GM18873 (cell line): Measurements from ENCODE around the gene ERMP1.
"Not testable (repeated sequence)": the region's sequence is repeated elsewhere in the genome, so short reads cannot be mapped to it uniquely, and the experiment has no call there.

Experiments used
- ATAC-seq: cut with Tn5 transposase; IDR thresholded peaks from one replicate; pipeline ENCODE4 v1.9.1; 2021; ENCODE audit warnings: mild to moderate bottlenecking, moderate library complexity, moderate number of reproducible peaks; ENCODE audit not compliant: unreplicated experiment, low FRiP score

Gene ERMP1

DNA sequence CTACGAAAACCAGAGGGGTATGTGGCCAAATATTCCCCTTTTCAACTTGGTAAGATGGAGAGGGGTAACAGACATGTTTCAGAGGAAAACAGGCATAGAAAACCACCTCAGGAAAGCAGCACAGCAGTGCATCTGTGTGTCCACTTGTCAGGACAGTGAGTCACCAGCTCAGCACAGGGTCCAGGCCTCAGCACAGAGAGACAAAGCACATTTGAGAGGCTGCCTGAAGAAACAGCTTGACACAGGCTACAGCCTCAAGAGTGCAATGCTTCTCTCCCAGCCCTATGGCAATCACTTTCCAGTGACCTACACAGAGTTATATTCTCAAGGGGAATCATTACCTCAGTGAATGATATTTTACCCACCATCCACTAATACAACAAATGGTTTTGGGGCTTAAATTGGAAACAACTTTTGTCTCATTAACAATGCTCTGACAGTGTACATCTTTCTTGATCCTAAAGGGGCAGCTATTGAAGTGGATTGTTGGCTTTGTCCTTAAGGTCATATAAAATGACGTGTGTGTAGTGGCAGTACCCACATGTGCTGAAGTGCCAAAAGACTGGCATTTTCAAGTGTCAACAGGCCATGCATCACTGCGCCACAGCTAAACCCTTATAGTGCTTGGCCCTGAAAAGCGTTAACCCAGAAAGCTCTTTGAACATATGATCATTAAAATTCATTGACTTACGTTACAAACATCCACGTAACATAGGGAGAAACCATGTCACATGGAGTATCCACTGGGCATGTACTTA is 46.4 kb downstream of the ERMP1 start:
- no peak for ATAC-seq

DNA sequence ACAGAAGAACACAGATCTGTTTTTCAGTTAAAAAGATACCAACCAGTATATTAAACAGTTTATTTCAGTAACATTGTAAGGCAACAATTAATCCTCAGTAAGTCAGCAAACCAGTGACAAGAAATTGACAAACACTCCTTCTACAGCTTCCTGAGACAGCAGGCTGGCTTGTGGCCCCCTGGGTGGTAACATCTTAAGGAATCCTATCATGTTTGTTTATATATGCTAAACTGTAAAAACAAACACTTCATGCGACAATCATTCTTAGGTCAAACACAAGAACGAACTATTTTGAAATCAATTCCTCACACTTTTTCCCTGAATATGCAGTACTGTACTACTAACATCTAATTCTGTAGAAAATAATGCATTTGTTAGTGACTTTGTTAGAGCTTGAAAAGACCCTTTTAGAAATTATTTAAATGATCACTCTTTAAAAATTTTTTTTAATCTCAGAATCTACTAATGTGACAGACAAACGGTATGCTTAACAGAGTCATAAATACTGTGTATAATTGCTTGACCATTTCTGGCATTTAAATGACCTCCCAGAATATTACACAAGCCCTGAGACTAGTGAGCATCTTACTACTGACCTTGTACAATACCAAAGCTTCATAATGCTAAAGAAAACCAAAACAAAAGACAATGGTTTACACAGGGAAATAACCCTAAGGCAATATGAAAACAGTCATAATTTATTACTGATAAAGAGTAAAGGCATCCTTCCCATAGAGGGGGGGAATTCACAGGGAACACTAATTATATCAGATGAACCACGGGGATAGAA is 48.2 kb downstream of the ERMP1 start:
- no peak for ATAC-seq

- ATAC-seq: no peak
Observed at GRCh38 chr9:5783982-5784381, 48.9 kb downstream of the ERMP1 start.

GRCh38 chr9:5783420-5783819 is 49.5 kb downstream of the ERMP1 start:
- ATAC-seq: not testable (repeated sequence)

DNA sequence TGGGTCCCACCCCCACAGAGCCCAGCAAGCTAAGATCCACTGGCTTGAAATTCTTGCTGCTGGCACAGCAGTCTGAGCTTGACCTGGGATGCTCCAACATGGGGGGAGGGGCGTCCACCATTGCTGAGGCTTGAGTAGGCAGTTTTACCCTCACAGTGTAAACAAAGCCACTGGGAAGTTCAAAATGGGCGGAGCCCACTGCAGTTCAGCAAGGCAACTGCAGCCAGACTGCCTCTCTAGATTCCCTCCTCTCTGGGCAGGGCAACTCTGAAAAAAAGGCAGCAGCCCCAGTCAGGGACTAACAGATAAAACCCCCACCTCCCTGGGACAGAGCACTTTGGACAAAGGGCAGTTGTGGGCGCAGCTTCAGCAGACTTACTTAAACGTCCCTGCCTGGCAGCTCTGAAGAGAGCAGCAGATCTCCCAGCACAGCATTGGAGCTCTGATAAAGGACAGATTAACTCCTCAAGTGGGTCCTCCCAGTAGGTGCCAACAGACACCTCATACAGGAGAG is 53.2 kb downstream of the ERMP1 start:
- not testable (repeated sequence) for ATAC-seq

GRCh38 chr9:5778805-5779204 is 54.1 kb downstream of the ERMP1 start:
- ATAC-seq: no peak

DNA sequence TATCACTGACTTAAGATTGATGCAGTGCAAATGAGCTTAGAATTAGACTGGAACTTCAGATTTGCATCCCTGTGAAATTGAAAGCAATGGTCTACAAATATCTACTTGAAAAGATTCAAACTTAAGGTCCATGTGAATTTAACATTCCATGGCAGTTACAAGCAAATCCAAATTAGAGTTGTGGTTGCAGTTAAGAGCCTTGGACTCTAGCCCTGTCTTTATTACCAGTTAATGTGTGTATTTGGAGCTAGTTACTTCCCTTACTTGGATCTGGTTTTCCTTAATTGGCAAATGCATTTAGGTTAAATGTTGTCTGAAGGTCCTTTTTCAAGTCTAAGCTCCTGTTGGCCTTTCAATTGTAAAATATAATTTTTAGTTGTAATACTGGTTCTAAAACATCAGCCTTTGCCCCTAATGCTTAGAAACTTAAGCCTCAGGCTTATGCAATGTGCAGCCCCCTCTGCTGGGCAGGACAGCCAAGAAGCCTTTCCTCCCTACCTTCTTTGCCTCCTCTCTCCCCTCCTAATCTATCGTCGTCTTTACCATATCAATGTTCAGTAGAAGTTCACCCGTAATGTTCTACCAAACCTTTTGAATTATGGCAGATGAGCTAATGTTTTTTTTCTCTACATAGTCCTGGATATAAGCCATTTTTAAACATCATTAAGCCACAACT is 59.5 kb downstream of the ERMP1 start:
- no peak for ATAC-seq

- ATAC-seq: no peak
Observed at GRCh38 chr9:5767968-5768932, 64.7 kb downstream of the ERMP1 start.

DNA sequence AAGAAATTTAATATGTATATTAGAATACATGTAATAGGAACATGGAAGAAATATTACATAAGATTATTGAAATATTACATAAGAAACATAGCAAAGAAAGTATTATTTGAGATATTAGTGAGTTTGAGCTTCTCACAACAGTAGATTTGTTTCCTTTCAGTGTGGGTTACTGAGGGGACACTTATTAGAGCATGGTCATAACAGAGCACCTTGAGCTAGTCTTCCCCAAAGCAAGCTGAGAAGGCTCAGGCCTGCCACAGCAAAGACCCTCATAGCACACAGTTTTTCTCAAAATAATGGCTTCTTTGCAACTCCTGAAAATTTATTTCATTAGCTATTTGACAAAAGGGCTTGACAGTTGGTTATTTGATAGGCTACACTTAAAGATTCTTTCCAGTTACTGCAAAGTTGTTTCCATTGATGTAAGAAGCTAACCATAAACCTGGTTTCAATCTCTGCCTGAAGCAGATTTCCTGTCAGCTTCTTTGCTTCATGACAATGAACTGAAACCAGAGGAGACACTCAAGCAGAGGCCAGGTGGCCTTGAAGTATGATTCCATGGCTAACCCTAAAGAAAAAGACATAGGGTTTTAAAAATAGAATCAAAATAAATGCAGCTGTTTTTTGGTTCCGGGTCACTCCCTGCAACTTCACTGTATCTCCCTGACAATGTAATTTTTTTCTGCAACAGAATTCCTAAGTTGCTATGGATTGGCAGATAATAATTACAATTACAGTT is 68.6 kb downstream of the ERMP1 start:
- ATAC-seq: peak; percentile 69

DNA sequence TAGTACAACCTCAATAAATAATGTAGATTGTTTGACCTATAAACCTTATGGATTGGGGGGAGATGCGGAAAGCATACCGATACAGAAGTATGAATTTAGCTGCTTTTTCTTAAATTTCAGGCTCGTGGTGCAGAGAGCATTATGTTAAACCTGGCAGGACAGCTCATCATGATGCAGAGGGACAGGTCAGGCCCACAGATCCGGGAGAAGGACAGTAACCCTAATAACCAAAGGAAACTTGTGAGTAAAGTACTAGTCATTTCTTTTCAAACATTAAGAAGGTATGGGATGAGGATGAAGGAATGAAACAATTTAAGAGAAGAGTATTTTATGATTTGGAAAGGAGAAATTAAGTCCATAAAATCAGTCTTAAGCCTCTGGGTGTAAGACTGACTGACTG is 70.5 kb downstream of the ERMP1 start:
- no peak for ATAC-seq

DNA sequence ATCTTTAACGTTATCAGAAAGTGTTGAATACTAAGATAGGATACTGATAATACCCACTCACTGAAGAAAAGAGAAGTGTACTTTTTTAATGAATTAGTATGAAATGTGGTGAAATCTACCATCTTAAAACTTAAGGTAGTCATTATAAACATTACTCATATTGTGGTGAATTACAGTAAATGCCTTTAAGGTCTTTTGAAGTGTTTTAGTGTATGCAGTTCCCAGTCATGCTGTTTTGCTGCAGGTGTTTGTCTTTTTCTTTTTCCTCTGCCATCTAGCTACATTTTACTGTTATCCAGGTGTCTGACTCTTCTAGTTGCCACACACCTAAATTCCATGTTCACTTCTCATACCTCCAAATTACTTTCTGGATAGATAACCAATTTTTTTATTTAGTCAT is 72.6 kb downstream of the ERMP1 start:
- ATAC-seq: no peak

- ATAC-seq: no peak
Observed at GRCh38 chr9:5756633-5757032, 76.3 kb downstream of the ERMP1 start.

GRCh38 chr9:5750569-5750968 is 82.3 kb downstream of the ERMP1 start:
- ATAC-seq: no peak

DNA sequence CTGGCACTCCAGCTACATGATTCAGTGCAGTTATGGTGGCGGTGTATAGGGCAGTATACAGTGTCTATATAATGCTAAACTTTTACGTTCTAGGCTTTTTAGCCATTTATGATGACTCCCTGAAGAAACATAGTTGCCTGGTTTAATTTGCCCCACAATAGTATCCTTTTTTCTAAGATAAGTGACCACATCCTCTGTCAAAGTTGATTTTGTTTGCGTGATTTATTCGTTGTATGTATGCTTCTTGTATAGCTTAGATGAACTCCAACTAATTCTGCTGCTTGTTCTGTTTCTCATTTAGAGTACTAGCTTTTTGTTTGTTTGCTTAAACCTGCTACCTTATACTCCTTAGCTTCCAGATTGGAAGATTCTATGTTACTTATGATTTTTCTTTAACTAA is 83.6 kb downstream of the ERMP1 start:
- no peak for ATAC-seq

GRCh38 chr9:5748438-5748837 is 84.5 kb downstream of the ERMP1 start:
- ATAC-seq: no peak

GRCh38 chr9:5743109-5743508 is 89.8 kb downstream of the ERMP1 start:
- no peak for ATAC-seq

- no peak for ATAC-seq
Observed at GRCh38 chr9:5736563-5737346, 96.2 kb downstream of the ERMP1 start.

DNA sequence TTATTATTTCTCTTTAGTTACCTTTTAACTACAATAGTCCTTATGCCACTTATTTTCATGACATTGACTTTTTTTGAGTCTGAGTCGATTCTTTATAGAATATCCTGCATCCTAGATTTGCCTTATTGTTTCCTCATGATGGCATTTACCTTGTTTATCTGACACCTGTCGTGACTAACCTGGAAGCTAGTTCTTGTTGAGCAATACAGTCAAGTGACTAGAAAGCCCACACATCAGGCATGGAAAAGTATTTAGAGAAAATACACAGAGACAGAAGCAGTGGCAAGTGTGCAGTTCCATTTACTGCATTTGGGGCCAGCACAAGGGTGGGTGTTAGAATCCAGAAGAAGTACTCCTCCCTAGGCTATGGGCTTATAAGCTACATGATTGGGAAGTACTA is 97.8 kb downstream of the ERMP1 start:
- no peak for ATAC-seq
